H9 (cell line): ENCODE data around the gene NOLC1. TPM values are rescaled to one million over a fixed set of nuclear protein-coding genes. Genes with fewer than 3 reads are reported as not detected.

Experiments
- DNase-seq: peaks from one replicate; pipeline ENCODE4 v3.0.0-alpha.2; 2017
- H2AFZ ChIP-seq: one replicate; pipeline ENCODE4 v1.6.1; 2013; ENCODE audit warnings: mild to moderate bottlenecking, low read length, control low read depth, moderate library complexity
- H2AK5ac ChIP-seq: 2 replicates; pipeline ENCODE4 v1.6.1; 2013; ENCODE audit warnings: low read length, control low read depth, mixed read lengths; ENCODE audit not compliant: insufficient read length
- H2BK120ac ChIP-seq: one replicate; pipeline ENCODE4 v1.6.1; 2013; ENCODE audit warnings: low read depth, mild to moderate bottlenecking, low read length, control low read depth, inconsistent platforms; ENCODE audit not compliant: poor library complexity, severe bottlenecking
- H2BK12ac ChIP-seq: 2 replicates; pipeline ENCODE4 v1.6.1; 2013; ENCODE audit warnings: low read length, control low read depth, mixed read lengths, low read depth; ENCODE audit not compliant: insufficient read length
- H2BK15ac ChIP-seq: 2 replicates; pipeline ENCODE4 v1.6.1; 2013; ENCODE audit warnings: low read depth, low read length, control low read depth
- H2BK20ac ChIP-seq: one replicate; pipeline ENCODE4 v1.6.1; 2013; ENCODE audit warnings: low read depth, mild to moderate bottlenecking, low read length, control low read depth, inconsistent platforms; ENCODE audit not compliant: poor library complexity, severe bottlenecking
- H2BK5ac ChIP-seq: 2 replicates; pipeline ENCODE4 v1.6.1; 2013; ENCODE audit warnings: low read length, control low read depth, mixed read lengths; ENCODE audit not compliant: insufficient read length
- H3K14ac ChIP-seq: 2 replicates; pipeline ENCODE4 v1.6.1; 2013; ENCODE audit warnings: low read length, control low read depth; ENCODE audit not compliant: insufficient read depth
- H3K18ac ChIP-seq: 2 replicates; pipeline ENCODE4 v1.6.1; 2013; ENCODE audit warnings: low read depth, mild to moderate bottlenecking, mixed read lengths, low read length, control low read depth; ENCODE audit not compliant: insufficient read length
- H3K23ac ChIP-seq: 2 replicates; pipeline ENCODE4 v1.6.1; 2013; ENCODE audit warnings: low read length, control low read depth, mixed read lengths, low read depth; ENCODE audit not compliant: insufficient read length
- H3K23me2 ChIP-seq: 2 replicates; pipeline ENCODE4 v1.6.1; 2013; ENCODE audit warnings: low read depth, mild to moderate bottlenecking, mixed read lengths, low read length, control low read depth; ENCODE audit not compliant: insufficient read length, poor library complexity, severe bottlenecking
- H3K27ac ChIP-seq: 2 replicates; pipeline ENCODE4 v1.5.1; 2013; ENCODE audit warnings: low read length, control low read depth, mixed read lengths, low read depth; ENCODE audit not compliant: insufficient read length
- H3K27me3 ChIP-seq: 2 replicates; pipeline ENCODE4 v1.6.1; 2013; ENCODE audit warnings: low read length, control low read depth, inconsistent platforms; ENCODE audit not compliant: insufficient read depth
- H3K4ac ChIP-seq: 2 replicates; pipeline ENCODE4 v1.6.1; 2013; ENCODE audit warnings: low read depth, mild to moderate bottlenecking, control low read depth, inconsistent platforms, low read length, moderate library complexity
- H3K4me1 ChIP-seq: 2 replicates; pipeline ENCODE4 v1.6.1; 2013; ENCODE audit warnings: low read length, control low read depth, inconsistent platforms; ENCODE audit not compliant: insufficient read depth
- H3K4me2 ChIP-seq: 2 replicates; pipeline ENCODE4 v1.6.1; 2013; ENCODE audit warnings: low read length, control low read depth, mixed read lengths; ENCODE audit not compliant: insufficient read length, insufficient read depth
- H3K56ac ChIP-seq: 2 replicates; pipeline ENCODE4 v1.6.1; 2013; ENCODE audit warnings: low read depth, mild to moderate bottlenecking, mixed read lengths, low read length, control low read depth; ENCODE audit not compliant: insufficient read length
- H3K79me1 ChIP-seq: 2 replicates; pipeline ENCODE4 v1.6.1; 2013; ENCODE audit warnings: low read depth, mild to moderate bottlenecking, moderate library complexity, low read length, control low read depth, inconsistent platforms; ENCODE audit not compliant: insufficient read depth, poor library complexity, severe bottlenecking
- H3K79me2 ChIP-seq: 2 replicates; pipeline ENCODE4 v1.6.1; 2013; ENCODE audit warnings: low read length, control low read depth, inconsistent platforms; ENCODE audit not compliant: insufficient read depth
- H3K9ac ChIP-seq: 2 replicates; pipeline ENCODE4 v1.6.1; 2013; ENCODE audit warnings: low read length, control low read depth, mixed read lengths; ENCODE audit not compliant: insufficient read length; ENCODE audit errors: extremely low read depth
- H3K9me3 ChIP-seq: one replicate; pipeline ENCODE4 v1.6.1; 2013; ENCODE audit warnings: low read depth, low read length, inconsistent platforms; ENCODE audit not compliant: control insufficient read depth
- H3T11ph ChIP-seq: one replicate; pipeline ENCODE4 v1.6.1; 2013; ENCODE audit warnings: mild to moderate bottlenecking, low read length, control low read depth, inconsistent platforms
- H4K20me1 ChIP-seq: one replicate; pipeline ENCODE4 v1.6.1; 2013; ENCODE audit not compliant: control insufficient read depth, insufficient read length, insufficient read depth
- H4K5ac ChIP-seq: 2 replicates; pipeline ENCODE4 v1.6.1; 2013; ENCODE audit warnings: low read depth, mild to moderate bottlenecking, mixed read lengths, low read length, control low read depth; ENCODE audit not compliant: insufficient read length
- H4K8ac ChIP-seq: replicated peaks from 2 replicates; pipeline ENCODE4 v1.6.1; 2013; ENCODE audit warnings: low read length, control low read depth, mixed read lengths, low read depth; ENCODE audit not compliant: insufficient read length
- H4K91ac ChIP-seq: 2 replicates; pipeline ENCODE4 v1.6.1; 2013; ENCODE audit warnings: low read depth, mild to moderate bottlenecking, moderate library complexity, mixed read lengths, low read length, control low read depth; ENCODE audit not compliant: insufficient read length
- H3K27ac Mint-ChIP-seq, 3 experiments: 2 replicates in 2 of 3; 3 replicates in 1 of 3; pipeline ENCODE4 v1.8.0; 2020 to 2021; ENCODE audit warnings: mixed read lengths in 3 of 3, mild to moderate bottlenecking in 1 of 3, moderate library complexity in 1 of 3
- H3K27me3 Mint-ChIP-seq: 2 replicates; pipeline ENCODE4 v1.8.0; 2021; ENCODE audit warnings: low read depth, mild to moderate bottlenecking, moderate library complexity, mixed read lengths
- H3K36me3 Mint-ChIP-seq, 3 experiments: 2 replicates in 2 of 3; 3 replicates in 1 of 3; pipeline ENCODE4 v1.8.0; 2020 to 2021; ENCODE audit warnings: low read depth in 3 of 3, mixed read lengths in 3 of 3; ENCODE audit not compliant: insufficient read depth in 1 of 3
- H3K4me1 Mint-ChIP-seq, 2 experiments: 2 replicates each; pipeline ENCODE4 v1.8.0; 2020; ENCODE audit warnings: mixed read lengths in 2 of 2
- H3K4me3 Mint-ChIP-seq, 2 experiments: 2 replicates in 1 of 2; 3 replicates in 1 of 2; pipeline ENCODE4 v1.8.0; 2020 to 2021; ENCODE audit warnings: mild to moderate bottlenecking in 2 of 2, mixed read lengths in 2 of 2, moderate library complexity in 1 of 2
- H3K9me3 Mint-ChIP-seq, 2 experiments: 2 replicates in 1 of 2; 3 replicates in 1 of 2; pipeline ENCODE4 v1.8.0; 2020; ENCODE audit warnings: mild to moderate bottlenecking in 2 of 2, mixed read lengths in 2 of 2, moderate library complexity in 1 of 2
- WGBS: extraction: QIAGEN DNeasy Blood & Tissue Kit; methylation state at CpG from one replicate; pipeline ENCODE4 v1.1.7; 2013; ENCODE audit warnings: missing lambda C conversion rate, low lambda C conversion rate, mixed read lengths; ENCODE audit not compliant: insufficient read length; ENCODE audit errors: extremely low coverage; 5-methylcytosine and 5-hydroxymethylcytosine counted together
- total RNA-seq: library from RNA; stranded (reverse); gene quantifications from 2 replicates; pipeline ENCODE4 v1.2.1, GENCODE V29; 2021
- TF ChIP-seq, protein P1 (sequence below): fragments of 200-600 bp; sonication (generic); conservative IDR thresholded peaks from 3 replicates; pipeline ENCODE4 v1.8.0; 2021; ENCODE audit warnings: antibody characterized with exemption, mild to moderate bottlenecking

Gene NOLC1
- total RNA-seq, 1 experiment from 2014 or later = 171 TPM

DNA sequence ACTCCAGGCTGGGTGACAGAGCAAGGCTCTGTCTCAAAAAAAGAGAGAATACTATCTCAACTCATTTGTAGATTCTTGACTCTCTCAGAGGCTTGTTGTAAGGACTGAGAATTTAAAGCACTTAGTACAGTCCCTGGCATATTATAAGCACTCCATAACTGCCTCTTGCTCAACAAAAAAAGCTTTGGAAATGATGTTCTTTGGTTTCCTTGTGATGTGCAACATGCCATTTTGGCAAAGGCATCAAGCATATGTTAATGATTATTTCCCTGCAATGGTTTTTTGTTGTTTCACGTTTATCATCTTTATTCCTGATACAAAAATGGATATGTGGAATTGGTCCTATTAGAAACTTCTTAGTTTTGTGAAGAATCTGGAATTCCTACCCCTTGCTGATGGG lies 15.7 kb downstream of the NOLC1 start:
- no CpG with 5 or more reads among the region's 1 CpG for WGBS
- no peaks in the 10 kb centered on the region for H3K23me2 ChIP-seq

More for the DNA sequence above, 15.7 kb downstream of the NOLC1 start:
- H3K27ac Mint-ChIP-seq = no peak overlapping the region
- peaks cover 16 to 17% of the 10 kb centered on the region in 2 experiments for H3K4me1 Mint-ChIP-seq
- no peak overlapping the region for H3K4me3 Mint-ChIP-seq
- Histone ChIP-seq H3K79me1 (no peaks in the 10 kb centered on the region), H4K91ac (no peak overlapping the region), H3K9me3 (no peaks in the 10 kb centered on the region), H3T11ph (no peak overlapping the region), H3K9ac (no peak overlapping the region), H3K27ac (no peak overlapping the region), H4K20me1 (no peaks in the 10 kb centered on the region), H2BK120ac (no peak overlapping the region), H3K4me1 (no peaks in the 10 kb centered on the region; the same call in 1 of the 2 replicates), H3K79me2 (no peaks in the 10 kb centered on the region), H2AFZ (no peak overlapping the region), H3K56ac (no peak overlapping the region), H2AK5ac (no peak overlapping the region), H2BK20ac (no peak overlapping the region), H3K4ac (no peak overlapping the region), H4K8ac (no peak overlapping the region), H3K18ac (no peak overlapping the region), H3K23ac (no peak overlapping the region), H2BK15ac (no peak overlapping the region), H2BK5ac (no peak overlapping the region), H2BK12ac (no peak overlapping the region), H3K14ac (no peak overlapping the region), H4K5ac (no peak overlapping the region), H3K4me2 (no peak overlapping the region), H3K27me3 (no peaks in the 10 kb centered on the region)
- peaks cover 0 to 3% of the 10 kb centered on the region in 2 experiments; a peak in 1 of 5 replicates for H3K9me3 Mint-ChIP-seq
- TF ChIP-seq, protein P1, sequence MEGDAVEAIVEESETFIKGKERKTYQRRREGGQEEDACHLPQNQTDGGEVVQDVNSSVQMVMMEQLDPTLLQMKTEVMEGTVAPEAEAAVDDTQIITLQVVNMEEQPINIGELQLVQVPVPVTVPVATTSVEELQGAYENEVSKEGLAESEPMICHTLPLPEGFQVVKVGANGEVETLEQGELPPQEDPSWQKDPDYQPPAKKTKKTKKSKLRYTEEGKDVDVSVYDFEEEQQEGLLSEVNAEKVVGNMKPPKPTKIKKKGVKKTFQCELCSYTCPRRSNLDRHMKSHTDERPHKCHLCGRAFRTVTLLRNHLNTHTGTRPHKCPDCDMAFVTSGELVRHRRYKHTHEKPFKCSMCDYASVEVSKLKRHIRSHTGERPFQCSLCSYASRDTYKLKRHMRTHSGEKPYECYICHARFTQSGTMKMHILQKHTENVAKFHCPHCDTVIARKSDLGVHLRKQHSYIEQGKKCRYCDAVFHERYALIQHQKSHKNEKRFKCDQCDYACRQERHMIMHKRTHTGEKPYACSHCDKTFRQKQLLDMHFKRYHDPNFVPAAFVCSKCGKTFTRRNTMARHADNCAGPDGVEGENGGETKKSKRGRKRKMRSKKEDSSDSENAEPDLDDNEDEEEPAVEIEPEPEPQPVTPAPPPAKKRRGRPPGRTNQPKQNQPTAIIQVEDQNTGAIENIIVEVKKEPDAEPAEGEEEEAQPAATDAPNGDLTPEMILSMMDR = no peak
- H3K27me3 Mint-ChIP-seq = peaks cover 25% of the 10 kb centered on the region
- DNase-seq = no peak
- peaks cover 8 to 14% (median 8%) of the 10 kb centered on the region in 3 experiments; a peak in 5 of 7 replicates for H3K36me3 Mint-ChIP-seq
